Astrocyte (in vitro differentiated cells and primary cell): ENCODE data around the gene GMNC.

Source experiments
- EZH2 ChIP-seq: IDR thresholded peaks from 2 replicates; pipeline ENCODE4 v1.6.1; 2012; ENCODE audit warnings: mild to moderate bottlenecking, low read length, inconsistent platforms; ENCODE audit not compliant: insufficient read depth
- TF ChIP-seq, protein P1 (sequence below): IDR thresholded peaks from 2 replicates; pipeline ENCODE4 v1.5.1; 2011; ENCODE audit warnings: low read depth, mild to moderate bottlenecking, inconsistent platforms, low read length, moderate library complexity; ENCODE audit not compliant: insufficient read depth

DNA sequence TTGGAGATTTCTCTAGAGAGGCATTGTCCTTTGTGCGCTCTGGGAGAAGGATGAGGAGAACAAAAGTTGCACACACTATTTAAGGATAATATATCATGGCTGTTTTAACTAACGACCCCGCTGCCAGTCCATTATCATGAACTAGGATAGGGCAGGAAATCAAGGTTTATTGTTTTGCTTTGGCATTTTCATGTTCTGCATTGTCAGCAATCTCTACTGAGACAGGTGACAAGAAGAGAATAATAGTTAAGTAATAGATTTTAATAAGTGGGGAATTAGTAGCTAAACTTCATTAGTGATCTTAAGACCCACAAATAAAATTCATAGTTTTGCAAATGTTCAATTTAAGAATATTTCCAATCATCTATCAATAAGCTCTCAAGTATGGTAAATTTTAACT lies 20.6 kb upstream of the GMNC start:
- TF ChIP-seq, protein P1, sequence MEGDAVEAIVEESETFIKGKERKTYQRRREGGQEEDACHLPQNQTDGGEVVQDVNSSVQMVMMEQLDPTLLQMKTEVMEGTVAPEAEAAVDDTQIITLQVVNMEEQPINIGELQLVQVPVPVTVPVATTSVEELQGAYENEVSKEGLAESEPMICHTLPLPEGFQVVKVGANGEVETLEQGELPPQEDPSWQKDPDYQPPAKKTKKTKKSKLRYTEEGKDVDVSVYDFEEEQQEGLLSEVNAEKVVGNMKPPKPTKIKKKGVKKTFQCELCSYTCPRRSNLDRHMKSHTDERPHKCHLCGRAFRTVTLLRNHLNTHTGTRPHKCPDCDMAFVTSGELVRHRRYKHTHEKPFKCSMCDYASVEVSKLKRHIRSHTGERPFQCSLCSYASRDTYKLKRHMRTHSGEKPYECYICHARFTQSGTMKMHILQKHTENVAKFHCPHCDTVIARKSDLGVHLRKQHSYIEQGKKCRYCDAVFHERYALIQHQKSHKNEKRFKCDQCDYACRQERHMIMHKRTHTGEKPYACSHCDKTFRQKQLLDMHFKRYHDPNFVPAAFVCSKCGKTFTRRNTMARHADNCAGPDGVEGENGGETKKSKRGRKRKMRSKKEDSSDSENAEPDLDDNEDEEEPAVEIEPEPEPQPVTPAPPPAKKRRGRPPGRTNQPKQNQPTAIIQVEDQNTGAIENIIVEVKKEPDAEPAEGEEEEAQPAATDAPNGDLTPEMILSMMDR, result no peak
- no peak for TF ChIP-seq EZH2
